ENCODE data around the gene FILIP1.

The FILIP1 gene

DNA sequence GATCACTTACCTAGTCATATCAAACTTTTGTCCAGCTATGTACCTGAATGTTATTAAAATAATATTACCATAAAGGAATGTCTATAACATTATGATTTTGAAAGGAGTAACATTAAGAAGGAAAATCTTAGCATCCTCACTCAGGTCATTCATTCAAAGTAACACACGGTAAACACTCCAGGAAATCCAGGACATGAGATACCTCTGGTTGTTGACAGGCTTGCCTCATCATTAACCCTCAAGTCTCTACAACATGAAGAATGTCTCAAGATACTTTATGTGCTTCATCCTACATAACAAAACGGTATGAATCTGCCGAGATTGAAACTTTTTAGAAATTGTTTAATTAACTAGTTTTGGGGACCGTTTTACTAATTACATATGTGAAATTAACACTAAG is 690 bp upstream of the FILIP1 start:
- DNase-seq = no peak

DNA sequence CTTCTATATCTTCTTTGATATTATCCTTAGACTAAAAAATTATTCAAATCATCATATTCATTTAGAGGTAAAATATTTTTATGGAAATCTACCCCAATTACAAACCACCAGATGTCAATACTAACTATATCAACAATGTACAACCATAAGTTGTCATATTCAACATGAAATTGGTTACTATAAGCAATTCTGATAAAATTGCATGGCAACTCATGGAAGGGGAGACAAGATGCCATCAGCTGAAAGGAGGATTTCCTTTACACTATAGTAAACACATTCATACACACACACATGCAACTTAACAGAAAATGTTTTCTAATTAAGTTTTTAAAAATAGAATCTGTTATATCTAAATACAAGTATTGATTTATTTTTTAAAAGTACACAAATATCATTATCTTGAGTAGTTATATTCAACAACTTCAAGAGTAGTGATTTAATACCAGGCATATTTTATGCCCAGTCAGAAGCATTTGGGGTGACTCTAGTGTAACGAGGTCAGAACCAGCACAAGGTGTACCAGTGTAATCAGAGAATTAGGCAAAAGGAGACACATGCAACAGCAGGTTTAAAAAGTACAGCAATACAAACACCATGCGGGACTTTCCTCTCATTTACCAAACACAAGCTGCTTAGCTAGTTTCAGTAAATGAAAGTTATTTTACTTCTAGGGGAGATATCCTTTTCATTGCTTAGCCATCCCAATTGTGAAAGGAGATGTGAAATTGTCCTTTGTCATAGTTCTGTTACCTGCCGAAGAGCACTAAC is 1.0 kb downstream of the FILIP1 start:
- DNase-seq = no peak

DNA sequence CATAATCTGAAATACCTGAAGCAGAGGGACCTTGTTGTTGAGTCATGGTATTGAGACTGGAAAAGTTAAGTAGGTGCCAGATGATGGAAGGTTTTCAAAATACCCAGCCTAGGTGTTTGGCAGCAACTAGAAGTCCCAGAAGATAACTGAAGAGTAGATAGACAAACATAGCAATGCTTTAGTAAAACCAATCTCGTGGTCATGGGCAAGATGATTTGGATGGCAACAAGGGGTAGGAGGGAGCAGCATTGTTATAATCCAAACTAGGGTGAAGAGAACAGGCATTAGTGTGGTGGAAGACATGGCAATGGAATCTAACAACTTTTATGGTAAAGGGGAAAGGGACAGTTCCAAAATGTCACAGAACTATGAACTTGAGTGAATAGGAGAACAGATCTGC is 2.3 kb downstream of the FILIP1 start:
- no peak for DNase-seq

DNA sequence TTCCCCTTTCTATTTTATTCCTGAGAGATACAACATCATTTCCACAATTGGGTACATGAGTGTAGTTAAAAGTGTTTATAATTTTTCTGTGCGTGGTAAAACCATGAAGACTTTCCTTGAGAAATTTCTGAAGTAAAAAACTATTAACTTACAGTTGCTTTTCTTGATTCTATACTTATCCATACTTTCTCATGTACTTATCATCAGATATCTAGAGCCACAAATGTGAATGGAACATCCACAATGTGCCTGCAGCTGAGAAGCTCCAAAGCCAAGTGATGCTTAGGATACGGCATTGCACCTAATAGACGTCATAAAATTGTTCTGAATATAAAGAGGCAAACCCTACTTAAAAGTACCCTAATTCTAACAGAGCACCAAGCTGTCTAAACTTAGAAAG is 2.9 kb downstream of the FILIP1 start:
- DNase-seq = no peak

DNA sequence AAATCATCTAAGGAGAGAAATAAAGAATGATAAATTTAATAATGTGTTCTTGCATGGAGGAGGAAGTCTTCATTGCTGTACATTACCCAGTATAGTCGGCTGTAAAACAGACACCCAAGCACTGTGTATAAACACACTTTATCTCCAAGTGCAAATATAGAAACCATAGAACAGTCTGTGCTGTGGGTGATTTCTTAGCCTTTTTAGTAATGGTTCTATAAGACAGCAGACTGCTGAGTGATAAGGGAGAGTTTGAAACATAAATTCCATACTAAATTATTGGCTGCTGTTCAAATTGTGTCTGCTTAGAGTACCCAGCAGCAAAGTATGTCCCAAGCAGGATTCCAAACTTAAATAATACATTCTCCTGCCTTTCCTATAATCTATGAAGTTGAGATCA is 4.6 kb downstream of the FILIP1 start:
- no peak for DNase-seq

DNA sequence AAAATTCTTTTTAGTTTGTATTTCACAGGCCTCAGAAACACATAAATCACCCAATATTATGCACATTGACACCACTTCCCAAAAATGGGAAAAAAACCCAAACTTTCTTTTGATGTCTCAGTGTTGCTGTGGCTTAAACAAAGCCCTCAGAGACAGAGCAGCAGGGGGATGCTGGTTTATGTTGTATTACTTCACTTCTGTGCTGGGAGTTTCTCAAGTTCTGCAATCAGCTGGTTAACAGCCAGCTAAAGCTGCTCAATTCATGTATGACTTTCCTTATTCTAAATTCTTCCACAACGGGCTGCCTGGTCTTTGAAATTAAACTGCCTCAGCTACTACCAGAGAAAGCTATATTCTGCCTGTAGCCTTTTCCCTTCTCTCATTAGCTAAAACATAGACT is 5.6 kb downstream of the FILIP1 start:
- DNase-seq = no peak

DNA sequence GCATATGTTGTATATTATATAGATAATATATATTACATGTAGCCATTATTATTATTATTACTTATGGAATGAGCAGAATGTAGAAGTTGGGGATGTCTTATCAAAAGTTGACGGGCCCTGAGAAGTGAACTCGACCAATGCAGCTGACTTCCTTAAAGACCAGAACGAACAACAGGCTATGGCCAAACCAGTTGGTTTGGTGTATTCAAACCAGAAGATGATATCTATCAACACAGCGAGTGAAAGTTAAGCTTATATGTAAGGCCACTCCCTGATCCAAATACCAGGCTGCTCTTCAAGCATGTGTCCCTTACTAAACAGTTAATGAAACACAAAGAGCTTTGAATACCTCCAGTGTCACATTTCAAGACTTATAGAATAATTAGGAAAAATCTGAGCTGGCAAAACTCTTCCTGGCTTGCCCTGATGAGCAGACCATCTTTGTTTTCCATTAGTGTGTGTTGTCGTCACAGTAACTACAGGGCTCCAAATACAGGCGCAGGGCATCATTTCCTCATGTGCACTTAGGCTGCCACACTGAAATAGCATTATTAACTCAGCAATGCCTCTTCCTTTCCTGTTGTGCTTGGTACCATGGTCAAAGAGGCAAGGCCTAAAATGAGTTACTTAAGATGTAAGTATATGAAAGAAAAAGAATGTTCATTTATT is 6.6 kb downstream of the FILIP1 start:
- no peak for DNase-seq

DNA sequence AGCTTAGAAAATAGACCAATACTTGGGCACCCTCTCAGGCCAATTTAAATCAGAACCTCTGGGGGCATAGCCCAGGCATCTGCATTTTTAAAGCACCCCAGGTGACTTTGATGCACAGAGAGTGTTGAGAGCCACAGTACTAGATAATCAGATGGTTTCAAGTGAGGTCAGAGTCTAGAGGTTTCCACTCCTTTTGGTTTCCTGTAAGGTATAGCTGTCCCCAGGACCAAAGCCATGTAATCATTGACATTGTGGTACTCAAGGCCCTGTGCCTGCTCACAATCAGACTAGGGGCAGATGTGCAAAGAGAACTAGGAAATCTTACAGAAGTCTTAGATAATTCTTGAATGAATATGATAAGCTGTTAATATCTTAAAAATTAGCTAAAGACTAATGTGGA is 9.1 kb downstream of the FILIP1 start:
- DNase-seq = no peak

DNA sequence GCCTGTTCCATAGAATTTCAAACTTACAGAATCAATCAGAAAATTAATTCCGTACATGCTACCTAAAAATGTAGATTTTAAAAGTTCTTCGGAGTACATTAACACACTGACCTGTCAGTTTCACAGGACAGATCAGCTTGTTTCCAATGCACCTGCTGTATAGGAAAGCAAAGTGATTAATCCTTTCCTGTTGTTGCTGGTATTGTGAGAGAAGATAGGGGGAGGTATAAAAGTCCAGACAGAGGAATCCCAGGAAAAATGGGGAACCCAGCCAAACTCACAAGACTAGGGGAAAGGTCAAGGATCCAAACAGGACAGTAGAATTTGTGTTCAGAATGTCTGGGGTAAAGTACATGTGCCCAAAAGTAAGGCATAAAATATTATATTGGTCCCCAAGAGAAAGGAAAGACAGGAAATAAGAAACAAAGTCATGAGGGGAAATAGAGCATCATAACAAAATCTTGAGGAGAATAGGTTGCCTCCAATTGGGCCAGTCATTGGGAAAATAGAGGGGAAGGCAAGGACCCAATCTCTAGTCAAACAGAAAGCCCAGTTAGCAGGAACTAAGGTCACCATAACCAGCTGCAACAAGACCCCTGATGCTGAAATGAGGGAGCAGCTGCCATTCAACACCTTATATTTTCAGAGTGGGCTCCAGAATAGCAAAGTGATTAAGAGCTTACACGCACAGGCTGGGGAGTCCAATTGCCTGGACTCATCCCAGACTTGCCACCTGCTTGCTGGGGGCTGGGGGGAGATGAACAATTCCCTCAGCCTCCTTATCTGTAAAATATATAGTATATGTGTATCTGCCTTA is 10.3 kb downstream of the FILIP1 start:
- no peak for DNase-seq

DNA sequence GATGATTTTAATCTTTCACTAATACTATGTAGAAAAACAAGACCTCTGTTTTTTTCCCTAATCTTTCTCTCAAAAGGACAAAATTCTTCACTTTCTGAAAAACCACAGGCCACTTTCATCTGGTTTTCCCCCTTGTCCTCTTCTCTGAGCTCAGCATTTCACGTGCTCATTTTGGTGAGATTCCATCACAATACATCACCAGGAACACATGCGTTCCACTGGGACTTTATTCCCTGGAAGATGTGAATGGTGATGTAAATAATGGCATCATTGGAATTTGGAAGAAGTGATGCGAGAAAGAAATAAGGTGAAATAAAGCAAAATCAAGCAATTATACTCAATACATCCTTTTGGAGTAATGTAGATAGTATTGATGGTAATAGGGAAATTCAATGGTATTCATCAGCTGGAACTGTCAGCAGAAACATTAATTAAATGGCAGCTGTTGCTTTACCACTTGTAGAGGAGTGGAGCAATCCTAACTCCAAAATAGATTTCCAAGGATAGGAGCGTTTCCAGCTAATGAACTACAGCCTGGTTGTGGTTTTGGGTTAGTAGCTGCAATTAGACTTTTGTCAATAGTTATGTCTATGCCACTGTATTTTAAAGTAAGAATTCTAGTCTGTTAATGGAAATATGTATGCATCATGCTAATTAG is 11.5 kb downstream of the FILIP1 start:
- DNase-seq = no peak

DNA sequence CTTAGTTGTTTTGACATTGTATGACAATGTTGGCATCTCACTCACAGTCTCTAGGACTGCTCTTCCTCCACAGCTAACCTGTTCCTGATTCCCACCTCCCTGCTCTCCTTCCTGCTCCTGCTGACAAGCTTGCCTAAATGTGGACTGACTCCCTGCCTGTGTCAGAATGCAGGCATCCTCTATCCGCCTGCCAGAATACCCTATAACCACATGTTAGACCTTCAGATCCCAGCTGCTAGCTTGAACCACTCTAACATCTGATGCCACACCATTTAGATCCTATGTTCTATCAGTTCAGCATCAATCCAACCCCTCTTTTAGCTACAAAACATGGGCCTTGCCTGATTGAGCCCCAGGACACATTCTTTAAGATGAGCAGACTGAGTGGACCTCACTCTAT is 12.2 kb downstream of the FILIP1 start:
- DNase-seq = no peak

DNA sequence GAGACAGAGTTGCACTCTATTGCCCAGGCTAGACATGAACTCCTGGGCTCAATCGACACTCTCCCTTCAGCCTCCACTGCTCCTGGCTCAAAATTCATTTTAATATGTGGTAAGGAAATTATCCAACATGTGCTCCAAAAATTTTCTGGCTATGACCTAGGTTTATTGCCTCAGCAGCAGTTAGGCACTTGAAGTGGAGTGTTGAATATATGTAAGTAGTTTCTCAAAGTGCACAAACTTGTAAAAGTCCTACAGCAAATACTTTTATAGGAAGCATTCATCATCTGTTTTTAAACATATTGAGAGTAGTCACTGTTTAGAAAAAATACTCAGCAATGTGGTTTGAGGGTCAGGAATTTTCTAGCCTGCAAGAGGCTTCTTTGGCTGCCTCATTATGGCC is 13.2 kb downstream of the FILIP1 start:
- DNase-seq = no peak

DNA sequence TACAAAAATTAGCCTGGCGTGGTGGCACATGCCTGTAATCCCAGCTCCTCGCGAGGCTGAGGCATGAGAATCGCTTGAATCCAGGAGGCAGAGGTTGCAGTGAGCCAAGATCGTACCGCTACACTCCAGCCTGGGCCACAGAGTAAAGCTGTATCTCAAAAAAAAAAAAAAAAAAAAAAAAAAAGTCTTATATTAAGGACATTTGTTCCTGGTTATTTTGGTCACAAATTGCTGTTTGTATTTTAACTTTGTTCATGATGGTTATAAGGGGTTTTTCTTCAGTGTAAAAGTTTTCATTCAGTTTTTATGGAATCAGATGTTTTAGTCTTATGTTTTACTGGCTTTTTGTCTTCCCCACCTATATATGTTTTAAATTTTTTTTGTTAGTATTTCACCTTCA is 13.9 kb downstream of the FILIP1 start:
- no peak for DNase-seq

DNA sequence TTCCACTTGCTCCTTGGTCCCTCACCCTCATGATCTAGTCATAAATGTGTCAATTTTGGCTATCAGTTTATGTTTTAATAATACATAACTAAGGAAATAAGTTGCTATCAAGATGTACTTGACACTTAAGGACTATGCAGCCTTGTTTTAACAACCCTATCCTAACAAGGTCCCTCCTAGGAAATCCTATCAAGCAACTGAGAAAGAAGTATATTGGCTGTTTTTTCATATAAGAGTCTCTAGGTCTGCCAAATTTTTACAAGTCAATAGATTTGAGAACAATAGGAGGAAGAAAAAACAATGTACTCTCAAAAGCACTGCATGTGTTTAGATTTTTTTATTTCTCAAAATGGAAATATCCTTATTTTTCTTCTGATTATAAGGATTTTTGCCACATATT is 14.7 kb downstream of the FILIP1 start:
- DNase-seq = no peak

DNA sequence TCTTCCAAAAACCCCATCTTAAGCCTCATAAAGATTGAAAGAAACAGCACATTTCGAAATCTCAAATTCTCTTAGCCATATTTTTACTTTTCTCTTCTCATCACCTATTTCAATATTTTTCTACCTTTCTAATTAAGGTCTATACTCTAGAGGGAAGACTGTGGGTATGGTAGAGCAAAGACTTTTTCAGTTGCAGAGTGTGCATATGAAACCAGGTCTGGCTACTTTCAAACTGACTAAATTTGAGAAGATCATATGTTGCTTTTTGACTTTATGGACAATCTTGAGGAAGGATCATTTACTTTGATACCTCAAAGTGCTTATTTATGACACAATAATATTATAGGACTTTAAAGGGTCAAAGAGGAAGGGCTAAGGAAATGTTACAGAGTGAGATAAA is 20.7 kb downstream of the FILIP1 start:
- no peak for DNase-seq

DNA sequence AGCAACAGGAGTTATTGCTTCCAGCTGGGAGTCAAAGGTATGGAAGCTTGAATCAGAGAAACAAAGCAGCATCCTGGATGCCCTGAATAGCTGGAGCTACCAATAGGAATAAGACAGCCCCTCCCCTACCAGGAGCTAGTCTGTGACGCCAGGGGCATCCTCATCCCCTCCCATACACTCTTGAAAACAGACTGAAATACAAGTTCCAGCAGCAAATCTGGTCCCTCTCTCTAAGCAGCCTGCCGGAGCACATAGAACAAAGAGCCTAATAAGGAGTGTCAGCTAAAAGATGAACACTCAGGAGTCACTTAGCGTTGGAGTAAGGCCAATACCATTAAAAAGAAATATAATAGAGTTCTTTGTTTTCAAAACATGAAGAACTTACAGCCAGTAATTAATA is 25.6 kb downstream of the FILIP1 start:
- no peak for DNase-seq

DNA sequence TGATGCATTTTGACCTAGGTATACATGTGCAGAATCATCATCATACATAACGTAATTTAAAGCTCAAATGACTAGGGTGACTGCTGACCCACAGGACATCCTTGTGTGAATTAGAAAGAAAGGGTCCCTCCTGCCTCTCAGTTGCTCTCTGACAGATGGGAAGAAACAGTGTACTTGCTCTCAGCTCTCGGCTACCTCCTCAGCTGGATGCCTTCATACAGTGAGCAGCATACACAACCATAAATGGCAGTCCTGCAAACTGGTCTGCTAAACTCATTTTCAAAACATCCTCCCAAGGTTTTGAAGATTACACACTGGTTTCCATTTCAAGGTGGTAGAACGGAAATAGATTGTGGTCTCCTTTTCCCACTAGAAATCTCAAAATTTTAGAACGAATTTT is 26.3 kb downstream of the FILIP1 start:
- no peak for DNase-seq

DNA sequence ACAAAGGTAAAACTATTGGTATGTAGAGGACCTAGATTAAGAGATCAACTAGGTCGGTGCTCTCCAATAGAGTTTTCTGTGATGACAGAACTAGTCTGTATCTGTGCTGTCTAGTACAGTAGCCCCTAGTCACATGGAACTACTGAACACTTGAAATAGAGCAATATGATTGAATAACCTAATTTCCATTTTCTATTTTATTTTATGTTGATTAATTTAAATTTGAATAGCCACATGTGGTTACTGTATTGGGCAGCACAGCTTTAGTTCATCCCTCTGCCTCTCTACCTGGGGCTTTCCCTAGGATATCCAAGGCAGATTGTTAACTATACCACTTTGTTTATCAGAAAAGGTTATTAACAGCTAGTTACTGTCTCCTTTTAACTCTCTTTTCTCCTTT is 27.0 kb downstream of the FILIP1 start:
- no peak for DNase-seq

DNA sequence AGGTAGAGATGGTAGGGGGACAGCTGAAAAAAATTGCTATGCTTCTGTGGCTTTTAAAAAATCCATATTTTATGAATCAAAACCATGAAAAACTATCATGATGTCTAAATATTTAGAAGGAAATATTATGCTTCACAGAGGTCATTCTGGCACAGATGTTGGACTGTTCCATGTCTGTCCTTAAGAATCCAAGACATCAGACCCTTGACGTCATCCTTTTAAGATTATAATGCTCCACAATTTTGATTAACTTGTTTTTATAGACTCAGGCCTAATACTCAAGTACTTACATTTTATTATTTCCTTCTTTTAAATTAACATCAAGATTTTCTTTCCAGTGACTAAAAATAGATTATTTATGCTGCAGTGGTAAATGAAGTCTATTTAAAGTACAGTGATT is 29.7 kb downstream of the FILIP1 start:
- no peak for DNase-seq

DNA sequence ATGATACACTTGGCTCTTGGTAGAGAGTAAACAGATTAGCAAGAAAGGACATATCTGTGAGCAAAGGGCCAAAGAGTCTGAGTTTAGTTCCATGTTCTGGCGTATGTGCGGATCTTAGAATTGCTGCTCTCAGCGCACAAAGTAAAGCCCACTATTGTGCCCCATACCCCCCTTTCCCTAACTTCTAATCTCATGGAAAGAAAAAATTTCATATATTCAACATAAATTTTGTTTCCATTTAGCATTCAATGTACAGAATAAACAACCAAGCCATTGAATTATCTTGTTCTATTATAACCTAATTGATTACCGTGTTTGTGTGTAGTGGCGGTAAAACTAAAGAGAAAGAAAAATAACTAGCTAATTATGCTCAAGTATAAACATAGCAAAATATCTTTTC is 30.5 kb downstream of the FILIP1 start:
- DNase-seq = no peak

DNA sequence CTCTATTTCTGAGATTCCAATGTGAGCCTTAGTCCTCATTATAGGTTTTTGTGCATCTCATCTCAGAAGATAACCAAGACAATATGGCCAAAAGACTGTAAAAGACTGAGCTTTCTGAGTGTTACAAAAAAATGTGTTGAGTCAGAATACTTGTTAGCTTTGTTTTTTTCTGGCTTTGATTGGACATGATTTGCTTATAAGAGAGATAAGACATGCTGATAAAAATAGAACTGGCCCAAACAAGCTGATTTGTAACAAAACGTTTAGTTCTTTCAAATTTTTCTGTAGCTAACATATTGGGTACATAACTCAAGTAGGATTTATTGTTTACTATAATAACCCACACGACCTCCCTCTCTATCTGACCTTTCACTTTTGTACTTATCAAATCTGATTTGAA is 32.9 kb downstream of the FILIP1 start:
- DNase-seq = no peak

DNA sequence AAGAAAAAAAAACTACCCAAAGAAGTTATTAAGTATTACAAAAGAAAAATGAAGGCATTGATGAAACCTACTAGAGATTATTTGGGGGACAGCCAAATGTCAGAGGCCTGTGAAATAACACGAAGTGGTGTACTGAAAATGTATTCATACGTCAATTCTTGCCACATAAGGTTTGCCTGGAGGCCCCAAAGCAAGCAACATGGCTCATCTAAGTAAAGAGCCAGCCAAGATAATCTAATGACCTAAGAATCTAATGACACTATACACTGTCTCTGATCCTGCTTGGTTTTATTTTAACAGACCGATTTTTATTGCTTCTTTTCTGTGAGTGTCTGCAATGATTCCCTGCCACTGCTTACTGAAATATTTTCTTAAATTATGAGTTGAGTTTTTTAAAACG is 34.7 kb downstream of the FILIP1 start:
- no peak for DNase-seq

DNA sequence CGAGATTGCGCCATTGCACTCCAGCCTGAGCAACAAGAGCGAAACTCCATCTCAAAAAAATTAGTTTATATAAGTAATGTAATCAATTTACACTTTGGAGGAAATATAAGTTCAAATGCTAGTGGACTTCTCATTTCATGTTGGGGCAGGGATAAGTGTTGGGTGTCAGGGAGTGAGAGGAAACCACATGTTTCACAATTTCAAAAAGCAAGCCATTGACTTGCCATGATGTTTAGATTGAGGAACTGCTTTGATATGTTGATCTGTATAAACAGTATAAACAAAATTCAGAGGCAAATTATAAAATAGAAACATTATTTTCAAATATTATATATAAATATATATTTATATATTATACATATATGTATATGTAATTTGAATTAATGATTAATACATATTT is 42.7 kb downstream of the FILIP1 start:
- DNase-seq = peak; percentile 12

All from hematopoietic multipotent progenitor cell treated with erythropoietin and hydrocortisone succinate and interleukin-3 and kit ligand, for 6 days (in vitro differentiated cells).